Muscle layer of colon (tissue), 2 donors: Measurements from ENCODE around the gene NUDT1.

Experiments used
- H3K27ac ChIP-seq: one replicate; pipeline ENCODE4 v1.7.0; 2013; ENCODE audit warnings: low read depth, mild to moderate bottlenecking, low read length, moderate library complexity
- H3K27me3 ChIP-seq, 2 donors: one replicate each; pipeline ENCODE4 v1.7.0; 2013; ENCODE audit warnings: low read length in 2 of 2, mild to moderate bottlenecking in 2 of 2; ENCODE audit not compliant: insufficient read depth in 2 of 2, control insufficient read depth in 1 of 2
- H3K36me3 ChIP-seq: one replicate; pipeline ENCODE4 v1.7.0; 2013; ENCODE audit warnings: mild to moderate bottlenecking, low read length; ENCODE audit not compliant: insufficient read depth
- H3K4me1 ChIP-seq: one replicate; pipeline ENCODE4 v1.7.0; 2013; ENCODE audit warnings: mild to moderate bottlenecking, low read length; ENCODE audit not compliant: insufficient read depth
- H3K4me3 ChIP-seq, 2 donors: one replicate each; pipeline ENCODE4 v1.7.0; 2013; ENCODE audit warnings: low read length in 2 of 2, low read depth in 1 of 2, mild to moderate bottlenecking in 1 of 2, moderate library complexity in 1 of 2
- H3K9ac ChIP-seq: one replicate; pipeline ENCODE4 v1.7.0; 2013; ENCODE audit warnings: low read length
- H3K9me3 ChIP-seq: one replicate; pipeline ENCODE4 v1.7.0; 2013; ENCODE audit warnings: mild to moderate bottlenecking, low read length
- donor health status: abdominal sarcoma.
- donor health status: Adenocarcinoma of cecum.

The NUDT1 gene

GRCh38 chr7:2243458-2243857, 1.4 kb downstream of the NUDT1 start:
- Histone ChIP-seq H3K27ac (no peak overlapping the region), H3K27me3 (no peaks in the 10 kb centered on the region), H3K4me1 (peaks cover 19% of the 10 kb centered on the region), H3K9ac (no peak overlapping the region), H3K4me3 (no peak overlapping the region), H3K36me3 (peaks cover 7% of the 10 kb centered on the region), H3K9me3 (no peaks in the 10 kb centered on the region)

DNA sequence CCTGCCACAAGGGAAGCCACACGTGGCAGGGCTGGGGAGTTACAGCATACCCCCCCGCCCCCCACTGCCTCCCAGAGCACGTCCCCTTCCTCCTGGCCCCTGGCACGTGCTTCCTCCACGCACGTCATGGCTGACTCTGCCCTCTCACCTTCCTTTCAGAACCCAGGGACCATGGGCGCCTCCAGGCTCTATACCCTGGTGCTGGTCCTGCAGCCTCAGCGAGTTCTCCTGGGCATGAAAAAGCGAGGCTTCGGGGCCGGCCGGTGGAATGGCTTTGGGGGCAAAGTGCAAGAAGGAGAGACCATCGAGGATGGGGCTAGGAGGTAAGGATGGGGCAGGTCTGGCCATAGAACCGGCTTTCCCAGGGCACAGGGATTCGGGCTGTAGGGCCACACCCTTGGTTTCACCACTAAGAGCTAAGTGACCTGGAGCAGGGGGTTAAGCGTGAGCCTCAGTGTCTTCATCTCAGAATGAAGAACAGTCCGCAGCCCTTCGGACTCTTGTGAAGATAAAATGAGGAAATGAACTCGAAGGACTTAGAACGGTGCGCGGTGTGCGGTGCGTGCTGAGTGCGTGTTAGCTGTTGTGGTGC, 2.5 kb downstream of the NUDT1 start:
- Histone ChIP-seq H3K4me3 (no peak overlapping the region), H3K27me3 (no peaks in the 10 kb centered on the region), H3K9me3 (no peaks in the 10 kb centered on the region), H3K27ac (no peak overlapping the region), H3K9ac (no peak overlapping the region), H3K36me3 (peaks cover 1% of the 10 kb centered on the region), H3K4me1 (peaks cover 26% of the 10 kb centered on the region)

- H3K4me1 ChIP-seq, result peaks cover 20% of the 10 kb centered on the region
- no peak overlapping the region for H3K27ac ChIP-seq
- H3K9me3 ChIP-seq, result no peaks in the 10 kb centered on the region
- H3K27me3 ChIP-seq, result no peaks in the 10 kb centered on the region
- H3K9ac ChIP-seq, result no peak overlapping the region
- H3K4me3 ChIP-seq, result no peak overlapping the region
- no peaks in the 10 kb centered on the region for H3K36me3 ChIP-seq
Observed at GRCh38 chr7:2245883-2246675, 4.1 kb downstream of the NUDT1 start.

- Histone ChIP-seq H3K9ac (no peak overlapping the region), H3K27ac (no peak overlapping the region), H3K4me1 (peaks cover 17% of the 10 kb centered on the region), H3K4me3 (no peak overlapping the region), H3K36me3 (no peaks in the 10 kb centered on the region), H3K9me3 (no peaks in the 10 kb centered on the region), H3K27me3 (no peaks in the 10 kb centered on the region)
Observed at GRCh38 chr7:2247141-2247995, 5.3 kb downstream of the NUDT1 start.

- Histone ChIP-seq H3K4me3 (no peak overlapping the region), H3K9ac (no peak overlapping the region), H3K27ac (no peak overlapping the region), H3K36me3 (no peaks in the 10 kb centered on the region), H3K27me3 (no peaks in the 10 kb centered on the region), H3K4me1 (peaks cover 8% of the 10 kb centered on the region), H3K9me3 (no peaks in the 10 kb centered on the region)
Observed at GRCh38 chr7:2248984-2249694, 7.1 kb downstream of the NUDT1 start.

GRCh38 chr7:2249744-2250323, 7.8 kb downstream of the NUDT1 start:
- no peak overlapping the region for H3K27ac ChIP-seq
- no peak overlapping the region for H3K4me3 ChIP-seq
- peaks cover 8% of the 10 kb centered on the region for H3K4me1 ChIP-seq
- H3K36me3 ChIP-seq, result no peaks in the 10 kb centered on the region
- H3K9ac ChIP-seq, result no peak overlapping the region
- no peaks in the 10 kb centered on the region for H3K27me3 ChIP-seq
- H3K9me3 ChIP-seq, result no peaks in the 10 kb centered on the region

- Histone ChIP-seq H3K36me3 (no peaks in the 10 kb centered on the region), H3K4me1 (peaks cover 8% of the 10 kb centered on the region), H3K9me3 (no peaks in the 10 kb centered on the region), H3K27ac (no peak overlapping the region), H3K27me3 (no peaks in the 10 kb centered on the region), H3K4me3 (no peak overlapping the region), H3K9ac (no peak overlapping the region)
Observed at GRCh38 chr7:2251381-2251780, 9.4 kb downstream of the NUDT1 start.

DNA sequence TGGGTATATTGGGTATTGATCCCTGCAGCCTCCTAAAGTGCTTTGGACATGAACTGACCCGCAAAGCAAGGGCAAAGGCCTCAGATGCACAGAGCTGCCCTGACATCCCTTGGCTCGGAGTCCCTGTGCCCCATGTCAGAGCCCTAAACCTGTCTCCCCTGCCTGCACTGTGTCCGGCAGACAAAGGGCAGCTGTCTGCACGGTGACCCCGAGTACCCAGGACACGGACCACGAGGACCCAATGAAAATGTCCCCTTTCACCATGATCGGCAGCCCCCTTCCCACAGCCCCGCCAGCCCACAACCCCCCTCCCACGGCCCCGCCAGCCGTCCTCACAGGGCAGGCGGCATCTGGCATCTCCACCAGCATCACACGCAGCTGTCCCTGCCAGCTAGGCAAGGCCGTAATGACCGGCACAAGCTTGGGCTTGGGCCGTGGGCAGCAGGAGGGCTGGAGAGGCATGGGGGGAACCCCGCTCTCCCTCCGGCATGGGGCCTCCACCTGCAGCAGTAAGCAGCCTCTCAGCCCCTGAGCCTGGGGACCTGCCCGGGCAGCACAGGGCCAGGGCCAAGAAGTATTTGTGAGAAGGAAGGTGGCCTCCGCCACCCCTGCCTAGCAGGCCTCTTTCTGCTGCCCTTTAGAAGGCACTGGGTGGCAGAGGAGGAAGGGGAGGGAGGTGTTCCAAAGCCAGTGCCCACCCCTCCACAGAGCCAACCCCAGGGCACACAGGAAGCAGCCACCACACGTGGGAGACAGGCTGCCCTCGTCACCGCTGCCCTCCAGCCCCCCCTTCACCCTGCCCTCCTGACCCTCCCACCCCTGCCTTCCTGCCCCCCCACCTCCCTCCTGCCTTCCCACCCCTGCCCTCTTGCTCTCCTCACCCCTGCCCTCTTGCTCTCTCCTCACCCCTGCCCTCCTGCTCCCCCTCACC, 10.1 kb downstream of the NUDT1 start:
- Histone ChIP-seq H3K36me3 (no peaks in the 10 kb centered on the region), H3K27me3 (no peaks in the 10 kb centered on the region), H3K4me1 (peaks cover 8% of the 10 kb centered on the region), H3K4me3 (no peak overlapping the region), H3K9ac (no peak overlapping the region), H3K9me3 (no peaks in the 10 kb centered on the region), H3K27ac (no peak overlapping the region)

DNA sequence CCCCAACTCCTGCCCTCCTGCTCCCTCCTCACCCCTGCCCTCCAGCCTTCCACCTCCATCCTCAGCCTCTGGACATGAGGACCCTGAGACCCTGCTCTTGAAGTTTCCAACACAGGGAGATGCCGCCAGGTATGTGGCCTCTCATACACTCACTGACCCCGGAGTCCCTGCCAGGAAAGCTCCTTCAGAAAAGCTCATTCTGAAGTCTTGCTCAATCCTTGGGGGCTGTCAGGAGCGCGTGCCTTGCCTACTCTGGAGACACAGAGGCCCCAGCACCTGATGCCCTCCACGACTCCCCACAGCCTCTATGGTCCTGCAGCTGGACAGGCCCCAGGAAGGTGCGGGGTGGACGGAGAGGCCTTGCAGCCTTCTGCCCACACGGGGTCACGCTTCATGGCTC, 11.0 kb downstream of the NUDT1 start:
- Histone ChIP-seq H3K4me3 (no peak overlapping the region), H3K36me3 (no peaks in the 10 kb centered on the region), H3K4me1 (peaks cover 8% of the 10 kb centered on the region), H3K27me3 (no peaks in the 10 kb centered on the region), H3K9ac (no peak overlapping the region), H3K27ac (no peak overlapping the region), H3K9me3 (no peaks in the 10 kb centered on the region)

GRCh38 chr7:2253525-2254244, 11.7 kb downstream of the NUDT1 start:
- H3K4me1 ChIP-seq, result peaks cover 7% of the 10 kb centered on the region
- no peaks in the 10 kb centered on the region for H3K27me3 ChIP-seq
- H3K9ac ChIP-seq, result no peak overlapping the region
- no peaks in the 10 kb centered on the region for H3K9me3 ChIP-seq
- H3K36me3 ChIP-seq, result no peaks in the 10 kb centered on the region
- H3K27ac ChIP-seq, result no peak overlapping the region
- H3K4me3 ChIP-seq, result no peak overlapping the region
